GM18858 (cell line): ENCODE measurements around the gene PIK3IP1.
"Not testable (repeated sequence)": the region's sequence is repeated elsewhere in the genome, so short reads cannot be mapped to it uniquely, and the experiment has no call there.

ENCODE experiments used
- ATAC-seq: cut with Tn5 transposase; IDR thresholded peaks from one replicate; pipeline ENCODE4 v1.9.1; 2021; ENCODE audit not compliant: unreplicated experiment

Gene PIK3IP1, protein sequence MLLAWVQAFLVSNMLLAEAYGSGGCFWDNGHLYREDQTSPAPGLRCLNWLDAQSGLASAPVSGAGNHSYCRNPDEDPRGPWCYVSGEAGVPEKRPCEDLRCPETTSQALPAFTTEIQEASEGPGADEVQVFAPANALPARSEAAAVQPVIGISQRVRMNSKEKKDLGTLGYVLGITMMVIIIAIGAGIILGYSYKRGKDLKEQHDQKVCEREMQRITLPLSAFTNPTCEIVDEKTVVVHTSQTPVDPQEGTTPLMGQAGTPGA

DNA sequence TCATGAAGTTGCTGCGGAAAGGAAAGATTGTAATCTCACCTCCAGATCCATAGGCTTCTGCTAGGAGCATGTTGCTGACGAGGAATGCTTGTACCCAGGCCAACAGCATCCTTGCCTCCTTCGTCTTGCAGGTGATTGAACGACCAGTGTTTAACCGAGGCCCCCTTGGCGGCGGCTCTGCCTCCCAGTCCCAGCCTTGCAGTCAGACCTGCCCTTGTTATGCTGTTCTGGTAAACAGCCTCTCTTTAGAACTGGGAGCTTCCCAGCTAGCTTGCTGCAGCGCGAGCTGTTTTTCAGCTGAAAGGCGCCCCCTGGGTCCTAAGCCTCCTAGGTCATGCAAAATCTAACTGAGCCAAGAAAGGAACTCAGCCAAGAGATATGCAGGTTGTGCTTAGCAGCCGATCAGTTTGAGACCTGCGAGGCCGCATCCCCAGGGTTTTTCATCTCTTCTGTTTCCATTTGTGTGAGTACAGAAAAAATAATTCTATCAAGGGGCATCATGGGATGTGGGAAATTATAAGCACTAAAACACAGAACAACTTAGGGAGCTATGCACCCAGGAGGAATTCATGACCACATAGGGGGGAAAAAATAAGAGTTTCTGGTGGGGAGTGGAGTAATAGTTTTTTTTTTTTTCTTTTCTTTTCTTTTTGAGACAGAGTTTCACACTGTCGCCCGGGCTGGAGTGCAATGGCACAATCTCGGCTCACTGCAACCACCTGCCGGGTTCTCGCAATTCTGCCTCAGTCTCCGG, at the start of gene PIK3IP1:
Gene PIK3IP1 (minus strand): TSS at position 253 of the 754 bp plus-strand sequence. CDS start 144 bp downstream, at position 109.
- no peak for ATAC-seq

DNA sequence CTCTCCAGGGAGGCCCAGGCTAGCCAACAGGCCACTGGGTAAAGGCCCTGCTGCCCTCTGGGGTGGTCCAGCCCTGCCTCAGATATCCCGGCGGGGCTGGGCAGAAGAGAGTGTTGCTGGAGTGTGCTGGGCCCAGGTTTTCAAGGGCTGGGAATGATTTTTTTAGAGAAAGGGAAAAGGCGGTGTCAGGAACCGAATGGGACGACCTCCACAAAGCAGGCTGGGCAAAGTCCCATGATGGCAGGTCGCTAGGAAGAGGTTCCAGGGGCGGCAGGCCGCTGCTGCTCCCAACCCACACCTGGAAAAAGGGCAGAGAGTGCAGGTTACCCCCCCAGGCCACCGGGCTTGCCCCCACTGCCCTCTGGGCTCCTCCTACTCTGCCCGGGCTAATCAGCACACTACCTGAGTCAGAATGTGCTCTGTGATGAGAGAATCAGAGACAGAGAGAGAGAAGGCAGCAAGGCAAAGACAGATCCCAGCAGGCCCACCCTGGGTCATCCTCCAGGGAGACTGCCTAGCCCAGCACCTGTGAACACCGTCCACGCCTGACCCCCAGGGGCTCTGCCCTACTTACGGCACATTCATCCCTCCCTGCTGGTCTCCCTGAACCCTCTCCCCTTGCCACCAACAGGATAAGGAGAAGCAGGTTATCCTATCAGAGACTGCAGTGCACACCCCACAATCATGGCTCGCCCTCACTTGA, 49.2 kb upstream of the PIK3IP1 start:
- no peak for ATAC-seq

DNA sequence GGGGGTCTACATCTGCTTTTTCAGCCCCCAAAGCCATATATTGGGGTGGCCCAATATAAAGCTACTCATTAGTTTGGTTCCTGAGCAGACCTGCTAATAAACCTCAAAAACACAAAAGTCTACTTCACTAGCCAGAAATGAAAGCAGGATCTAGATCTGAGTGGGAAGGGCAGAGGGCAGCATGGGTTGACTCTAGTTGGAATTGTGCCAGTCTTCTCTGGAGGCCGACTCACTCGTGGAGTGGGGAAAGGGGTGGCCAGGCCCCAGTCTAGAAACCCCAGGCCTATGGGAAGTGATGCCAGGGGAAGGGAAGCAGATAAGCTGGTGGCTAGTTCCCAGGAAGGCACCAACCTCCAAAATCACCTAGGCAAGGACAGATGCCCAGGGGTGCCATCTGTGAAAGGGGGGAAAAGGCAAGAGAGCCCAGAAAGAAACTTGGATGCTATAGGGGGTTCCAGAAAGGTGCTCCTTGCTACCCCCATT, 48.5 kb upstream of the PIK3IP1 start:
- no peak for ATAC-seq

DNA sequence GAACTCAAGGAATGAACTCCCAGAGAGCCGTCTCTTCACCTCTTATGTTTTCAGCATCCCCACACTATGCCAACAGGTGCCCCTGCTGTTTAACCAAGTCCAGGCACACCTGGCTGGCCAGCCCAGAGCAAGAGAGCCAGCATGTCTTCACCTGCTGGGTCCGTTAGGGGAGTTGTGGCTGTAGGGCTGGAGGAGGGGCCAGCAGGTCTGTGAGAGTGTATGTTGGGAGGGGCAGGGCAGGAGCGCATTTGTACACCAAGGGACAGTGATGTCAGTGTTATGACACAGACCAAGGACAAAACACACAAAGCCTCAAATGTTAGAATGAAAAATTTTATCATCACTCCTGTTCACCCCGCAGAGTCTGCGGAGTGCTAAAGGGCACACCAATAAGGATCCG, 48.1 kb upstream of the PIK3IP1 start:
- no peak for ATAC-seq

DNA sequence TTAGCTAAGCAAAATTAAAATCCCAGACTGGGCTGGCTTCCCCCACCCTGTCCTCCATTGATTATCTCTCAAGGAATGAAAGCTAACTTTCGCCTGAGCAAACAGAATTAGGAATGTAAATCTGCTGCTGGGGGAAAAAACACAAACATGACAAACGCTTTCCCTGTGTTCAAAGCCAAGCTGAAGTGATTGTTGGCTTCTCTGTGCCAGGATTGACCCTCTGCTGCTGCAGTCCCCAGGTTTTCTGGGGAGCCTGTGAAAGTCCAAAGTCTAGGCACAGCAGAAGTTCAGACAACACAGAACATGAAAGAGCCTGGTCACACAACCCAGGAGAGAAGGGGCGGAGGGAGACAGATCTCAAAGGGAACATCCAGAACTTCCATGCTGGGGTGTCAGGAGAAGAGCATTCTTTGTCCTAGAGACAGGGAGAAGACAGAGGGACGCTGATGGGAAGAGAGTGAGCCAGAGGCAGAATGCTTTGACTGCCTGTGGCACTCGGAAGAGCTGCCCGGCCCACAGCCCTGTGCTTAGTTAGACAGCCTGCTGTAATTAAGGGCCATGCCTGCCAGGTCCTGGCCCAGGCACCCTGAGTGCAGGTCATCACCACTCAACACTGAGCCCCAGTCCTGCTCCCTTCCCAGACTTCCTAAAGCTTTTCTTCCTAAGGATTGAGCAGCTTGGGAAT, 47.0 kb upstream of the PIK3IP1 start:
- no peak for ATAC-seq

DNA sequence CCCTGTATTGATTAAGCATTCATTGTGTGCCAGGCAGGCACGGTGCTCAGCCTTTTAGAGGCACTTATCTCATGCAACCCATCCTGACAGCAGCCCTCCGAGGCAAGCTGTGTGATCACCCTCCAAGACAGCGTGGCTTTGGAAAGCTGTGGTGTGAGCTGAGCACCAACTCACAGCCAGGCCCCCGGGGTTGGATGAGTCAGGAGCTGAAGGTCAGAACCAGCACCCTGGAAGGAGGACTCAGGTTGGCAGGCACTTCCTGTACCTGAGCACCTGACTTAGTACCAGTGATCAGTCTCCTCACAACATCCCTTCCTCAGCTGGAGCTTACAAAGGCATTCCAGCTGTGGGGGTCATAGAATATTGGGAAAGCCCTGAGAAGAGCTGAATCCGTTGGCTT, 44.9 kb upstream of the PIK3IP1 start:
- no peak for ATAC-seq

DNA sequence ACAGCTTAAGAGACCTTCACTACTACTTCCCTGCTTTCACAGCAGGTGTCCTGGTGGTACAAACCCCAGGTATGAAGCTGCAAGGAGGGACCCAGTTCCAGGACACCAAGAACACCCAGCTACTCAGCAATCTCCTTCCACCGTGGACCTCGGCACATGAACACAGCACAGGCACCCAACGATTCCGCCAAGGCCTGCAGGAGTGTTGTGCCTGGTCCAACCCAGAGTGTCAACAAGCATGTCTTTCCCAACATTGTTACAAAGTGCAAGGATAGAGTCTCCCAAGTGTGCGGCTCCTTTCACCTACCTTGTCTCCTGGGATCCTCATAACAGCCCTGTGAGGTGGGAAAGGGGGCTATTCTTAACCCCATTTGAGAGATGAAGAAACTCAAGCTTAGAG, 42.0 kb upstream of the PIK3IP1 start:
- ATAC-seq: no peak

DNA sequence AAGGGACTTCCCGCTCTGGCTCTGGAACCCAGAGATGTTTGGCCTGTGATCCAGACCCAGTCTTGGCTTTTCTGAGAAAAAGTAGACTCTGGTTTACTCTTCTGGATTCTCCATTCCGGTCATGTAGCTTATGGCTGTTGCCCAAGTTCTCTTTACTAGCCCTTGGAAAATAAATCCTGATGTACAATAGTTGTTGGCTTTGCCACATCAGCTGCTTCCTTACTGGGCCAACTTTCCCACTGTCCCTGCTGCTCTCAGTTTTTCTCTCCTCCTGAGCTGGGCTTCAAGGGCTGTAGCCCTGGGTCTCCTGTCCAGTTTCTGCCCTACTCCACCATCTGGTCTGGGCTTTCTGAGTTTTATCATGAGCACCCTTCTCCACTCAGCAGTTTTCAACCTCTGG, 41.4 kb upstream of the PIK3IP1 start:
- no peak for ATAC-seq

DNA sequence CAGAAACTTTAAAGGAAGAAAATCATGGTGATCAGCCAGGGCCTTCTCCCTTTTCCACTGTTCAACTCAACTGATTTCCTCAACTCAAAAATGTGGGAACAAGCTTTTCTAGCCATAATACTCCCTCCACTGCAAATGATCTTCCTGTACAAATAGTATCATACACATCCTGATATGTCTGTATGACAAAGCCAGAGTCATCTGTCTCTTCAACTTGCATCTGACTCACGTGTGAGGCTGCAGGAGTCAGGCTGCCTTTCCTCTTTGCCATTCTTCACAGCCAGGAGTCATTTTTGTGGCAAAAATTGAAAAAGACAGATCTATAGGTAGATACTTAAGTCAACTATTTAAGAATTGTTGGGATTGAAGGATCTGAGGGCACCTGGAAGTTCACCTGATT, 40.6 kb upstream of the PIK3IP1 start:
- ATAC-seq: no peak

DNA sequence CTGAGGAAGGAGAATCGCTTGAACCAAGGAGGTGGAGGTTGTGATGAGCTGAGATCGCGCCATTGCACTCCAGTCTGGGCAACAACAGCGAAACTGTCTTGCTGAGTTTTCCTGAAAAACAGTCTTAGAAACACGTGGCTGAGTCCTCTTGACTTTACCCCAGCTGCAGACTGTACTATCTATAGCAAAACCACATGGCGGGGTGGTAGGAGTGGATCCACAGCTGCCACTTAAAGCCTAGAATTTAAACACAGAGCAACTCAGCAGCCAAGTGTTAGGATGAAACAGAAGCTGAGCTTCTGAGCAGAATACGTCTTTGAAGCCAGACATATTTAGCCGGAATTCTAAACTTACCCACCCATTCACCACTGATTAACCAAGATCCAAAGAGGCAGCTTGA, 39.7 kb upstream of the PIK3IP1 start:
- ATAC-seq: no peak

DNA sequence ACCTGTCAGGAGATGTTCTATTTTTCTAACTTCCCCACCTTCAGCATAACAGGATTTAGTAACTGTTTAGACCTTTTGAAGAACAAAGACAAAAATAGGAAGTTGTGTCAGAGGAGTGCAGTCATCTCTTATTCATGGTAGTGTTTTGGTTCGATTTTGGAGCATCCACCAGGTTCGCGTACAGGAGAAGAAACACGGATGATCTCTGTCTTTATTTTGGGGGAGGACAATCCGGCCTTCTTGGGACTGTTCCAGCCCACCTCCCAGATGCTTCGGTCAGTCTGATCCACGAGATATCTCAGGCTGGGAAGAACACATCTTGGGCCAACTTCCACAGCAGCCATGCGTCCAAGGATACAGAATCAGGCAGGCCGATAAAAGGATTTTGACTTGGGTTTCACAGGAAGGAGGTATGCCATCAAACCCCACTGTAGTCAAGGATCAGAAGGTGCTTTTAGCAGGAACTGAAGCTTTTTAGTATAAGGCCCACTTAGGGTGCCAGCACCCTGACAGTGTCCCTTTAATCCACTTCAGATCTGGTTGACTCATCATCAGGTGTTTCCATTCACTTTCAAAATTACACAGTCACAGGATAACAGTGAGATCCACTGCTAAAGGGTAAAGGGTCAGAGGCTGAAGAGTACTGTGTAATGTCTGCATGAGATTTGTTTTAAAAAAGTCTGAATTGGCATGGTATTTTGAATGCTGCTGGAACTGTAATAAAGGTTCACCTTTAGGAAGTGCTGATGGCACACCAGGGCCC, 37.3 kb upstream of the PIK3IP1 start:
- no peak for ATAC-seq

DNA sequence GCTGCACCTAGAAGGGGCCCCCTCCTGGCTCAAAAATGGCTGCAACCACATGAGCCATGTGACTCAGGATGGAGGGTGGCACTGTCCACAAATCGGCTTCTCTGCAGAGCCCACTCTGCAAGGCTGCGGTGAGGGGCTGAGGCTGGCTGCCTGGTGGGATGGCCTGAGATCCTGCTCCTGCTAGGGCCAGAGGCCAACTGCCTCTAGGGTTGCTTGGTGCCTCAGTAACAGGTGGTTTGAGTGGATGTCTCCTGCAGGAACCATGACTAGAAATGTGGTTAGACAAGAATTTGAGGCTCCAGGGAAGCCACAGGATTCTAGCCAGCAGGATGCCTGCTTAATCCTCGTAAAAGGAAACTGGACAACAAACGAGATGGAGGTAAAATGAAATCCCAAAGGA, 36.7 kb upstream of the PIK3IP1 start:
- no peak for ATAC-seq

DNA sequence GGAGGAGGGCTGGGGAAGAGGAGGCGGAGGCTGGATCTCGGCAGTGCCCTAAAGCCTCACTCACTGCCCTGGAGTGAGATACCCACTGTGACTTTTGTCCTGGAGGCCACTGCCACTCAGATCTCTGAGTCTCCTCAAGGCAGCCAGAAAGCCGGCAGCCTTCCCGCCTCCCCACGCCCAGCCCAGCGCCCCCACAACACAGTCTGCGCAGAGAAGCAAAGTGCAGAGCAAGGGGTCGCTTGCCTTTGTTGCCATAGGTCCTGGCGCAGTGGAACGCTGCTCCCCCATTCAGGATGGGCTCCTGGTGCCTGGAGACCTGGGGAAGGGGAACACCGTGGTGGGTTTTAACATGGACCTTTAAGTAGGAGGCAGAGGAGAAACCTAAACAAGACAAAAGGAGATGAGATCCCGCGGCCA, 36.3 kb upstream of the PIK3IP1 start:
- no peak for ATAC-seq

DNA sequence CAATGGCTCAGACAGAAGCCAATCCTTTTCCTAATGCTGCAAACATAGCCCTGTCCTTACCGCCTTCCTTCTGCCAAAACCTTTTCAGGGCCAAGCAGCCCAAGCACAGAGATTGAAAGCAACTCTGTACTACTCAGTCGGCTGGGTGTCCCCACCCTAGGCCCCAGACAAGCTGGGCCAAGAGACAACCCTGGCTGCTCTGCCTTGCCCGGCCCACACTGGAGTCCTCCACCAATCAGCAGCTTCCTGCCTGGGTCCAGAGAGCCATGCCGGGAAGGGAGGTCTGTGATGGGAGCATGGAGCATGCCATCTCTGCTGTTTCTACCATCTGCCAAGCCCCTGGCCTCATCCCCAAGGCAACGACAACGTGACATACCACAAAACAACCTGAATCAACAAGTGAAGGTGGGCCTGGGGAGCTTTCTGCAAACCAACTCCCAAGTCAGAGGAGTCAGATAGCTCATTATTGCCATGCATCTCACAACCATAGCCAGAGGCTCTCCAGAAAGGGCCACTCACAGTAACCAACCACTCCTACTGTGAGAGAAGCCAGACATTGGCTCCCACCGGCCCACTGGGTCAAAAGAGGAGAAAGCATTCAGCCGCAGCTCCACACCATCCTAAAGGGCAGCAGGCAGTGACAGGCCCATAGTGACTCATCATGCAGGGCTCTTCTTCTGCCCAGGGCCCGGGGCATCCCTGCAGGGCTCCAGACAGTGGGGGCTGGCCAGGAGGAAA, 35.7 kb upstream of the PIK3IP1 start:
- ATAC-seq: no peak

DNA sequence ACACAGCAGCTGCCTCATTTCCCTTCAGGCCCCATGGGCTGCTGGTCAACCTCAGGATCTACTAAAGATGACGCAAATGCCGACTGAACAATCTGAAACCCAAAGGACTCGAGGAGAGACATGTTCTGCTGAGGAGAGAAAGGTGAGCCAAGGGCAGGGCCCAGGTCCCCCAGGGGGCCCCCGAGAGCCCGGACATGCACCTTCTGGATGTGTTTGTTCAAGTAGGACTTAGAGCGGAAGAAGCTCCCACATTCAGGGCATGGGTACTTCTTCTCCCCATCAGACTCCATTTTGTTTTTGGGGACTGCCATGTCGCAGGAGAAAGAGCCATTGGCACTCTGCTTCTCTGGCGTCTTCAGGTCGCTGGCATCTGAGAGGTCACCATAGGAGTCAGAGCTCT, 34.6 kb upstream of the PIK3IP1 start:
- no peak for ATAC-seq

DNA sequence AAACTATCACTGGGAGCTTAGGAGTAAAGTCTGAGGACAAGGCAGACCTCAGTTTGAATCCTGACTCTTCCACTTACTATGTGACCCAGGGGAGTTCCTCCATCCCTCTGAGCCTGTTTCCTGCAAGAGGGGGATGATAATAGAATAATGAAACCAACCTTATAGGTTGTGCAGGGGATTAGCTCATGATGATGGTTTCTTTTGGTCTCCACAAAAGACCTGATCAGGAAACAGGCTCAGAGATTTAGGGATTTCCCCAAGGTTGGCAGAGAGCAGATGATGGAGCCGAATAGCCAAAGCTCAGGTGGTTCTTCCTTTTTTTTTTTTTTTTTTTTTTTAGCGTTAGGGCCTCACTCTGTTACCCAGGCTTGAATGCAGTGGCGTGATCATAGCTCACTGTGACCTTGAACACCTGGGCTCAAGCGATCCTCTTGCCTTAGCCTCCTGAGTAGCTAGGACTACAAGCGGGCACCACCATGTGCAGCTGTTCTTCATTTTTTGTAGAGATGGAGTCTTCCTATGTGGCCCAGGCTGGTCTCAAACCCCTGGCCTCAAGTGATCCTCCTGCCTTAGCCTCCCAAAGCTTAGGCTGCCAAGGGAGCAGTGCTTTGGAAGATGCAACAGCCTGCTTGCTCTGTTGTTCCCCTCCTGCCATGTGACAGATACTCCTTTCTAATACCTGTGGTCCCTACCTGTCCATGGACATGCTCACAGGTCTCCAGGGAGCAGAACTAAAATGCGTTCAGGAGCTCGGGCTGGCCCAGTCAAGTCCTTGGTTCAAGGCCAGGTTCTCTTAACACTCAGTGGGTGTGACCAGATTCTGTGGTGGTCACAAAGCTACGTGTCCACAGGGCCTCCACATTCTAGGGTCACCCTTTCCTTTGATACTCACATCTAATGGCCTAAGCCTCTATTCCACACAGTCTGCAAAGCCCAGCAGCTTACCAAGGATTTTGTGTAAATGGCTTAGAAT, 31.6 kb upstream of the PIK3IP1 start:
- ATAC-seq: no peak

DNA sequence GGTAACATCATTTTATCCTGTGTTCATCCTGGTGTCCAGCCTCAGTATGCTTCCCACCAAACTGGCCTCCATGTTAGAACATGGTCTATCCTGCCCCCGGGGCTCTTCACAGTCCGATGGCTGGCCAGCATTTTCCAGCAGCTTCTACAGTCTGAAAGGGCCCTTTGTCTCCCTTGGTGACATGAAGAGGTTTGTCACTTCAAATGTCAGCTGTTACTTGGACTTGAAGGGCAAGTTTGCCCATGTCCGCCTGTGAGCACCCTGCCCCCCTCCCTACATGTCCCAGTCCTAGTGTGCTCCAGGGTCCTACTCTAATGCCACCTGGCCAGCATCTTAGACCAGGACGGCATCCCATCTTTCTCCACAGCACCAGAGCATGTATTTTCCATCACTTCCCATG, 29.1 kb upstream of the PIK3IP1 start:
- no peak for ATAC-seq

DNA sequence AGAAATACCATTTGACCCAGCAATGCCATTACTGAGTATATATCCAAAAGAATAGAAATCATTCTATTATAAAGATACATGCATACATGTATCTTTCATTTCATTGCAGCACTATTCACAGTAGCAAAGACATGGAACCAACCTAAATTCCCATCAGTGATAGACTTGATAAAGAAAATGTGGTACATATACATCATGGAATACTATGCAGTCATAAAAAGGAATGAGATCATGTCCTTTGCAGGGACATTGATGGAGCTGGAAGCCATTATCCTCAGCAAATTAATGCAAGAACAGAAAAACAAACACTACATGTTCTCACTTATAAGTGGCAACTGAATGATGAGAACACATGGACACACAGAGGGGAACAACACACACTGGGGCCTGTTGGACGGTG, 21.9 kb upstream of the PIK3IP1 start:
- ATAC-seq: not testable (repeated sequence)
